Activated CD4-positive, CD25-positive, alpha-beta regulatory T cell treated with anti-CD3 and anti-CD28 coated beads, Interleukin-2, amount 50 U/mL, for 72 hours (primary cell): ENCODE results near the gene SORD.
"Not testable (repeated sequence)": the region's sequence is repeated elsewhere in the genome, so short reads cannot be mapped to it uniquely, and the experiment has no call there.

Experiments used
- DNase-seq: peaks from one replicate; pipeline ENCODE4 v3.0.0; 2021

Gene SORD

GRCh38 chr15:45022871-45023658, at the start of gene SORD:
TSS of gene SORD (plus strand) at chr15:45023195. CDS start at chr15:45023284, 89 bp downstream.
- peak; percentile 91 for DNase-seq

- not testable (repeated sequence) for DNase-seq
Measured at GRCh38 chr15:44976183-44976582, 46.8 kb upstream of the SORD start.

GRCh38 chr15:44977781-44978180, 45.2 kb upstream of the SORD start:
- DNase-seq = not testable (repeated sequence)

GRCh38 chr15:44979617-44980339, 43.2 kb upstream of the SORD start:
- DNase-seq = not testable (repeated sequence)

GRCh38 chr15:44984144-44984543, 38.9 kb upstream of the SORD start:
- DNase-seq = not testable (repeated sequence)

GRCh38 chr15:44986346-44987055, 36.5 kb upstream of the SORD start:
- not testable (repeated sequence) for DNase-seq

- not testable (repeated sequence) for DNase-seq
Measured at GRCh38 chr15:44987711-44988110, 35.3 kb upstream of the SORD start.

- not testable (repeated sequence) for DNase-seq
Measured at GRCh38 chr15:44988184-44988869, 34.7 kb upstream of the SORD start.

GRCh38 chr15:44988870-44989219, 34.1 kb upstream of the SORD start:
- DNase-seq = not testable (repeated sequence)

- not testable (repeated sequence) for DNase-seq
Measured at GRCh38 chr15:44997632-44998031, 25.4 kb upstream of the SORD start.

- DNase-seq = no peak
Measured at GRCh38 chr15:44999105-44999504, 23.9 kb upstream of the SORD start.

GRCh38 chr15:45001180-45001579, 21.8 kb upstream of the SORD start:
- DNase-seq = not testable (repeated sequence)

- not testable (repeated sequence) for DNase-seq
Measured at GRCh38 chr15:45003731-45004410, 19.1 kb upstream of the SORD start.

- not testable (repeated sequence) for DNase-seq
Measured at GRCh38 chr15:45004590-45005175, 18.3 kb upstream of the SORD start.

- DNase-seq = no peak
Measured at GRCh38 chr15:45009046-45009445, 13.9 kb upstream of the SORD start.

- DNase-seq = not testable (repeated sequence)
Measured at GRCh38 chr15:45015114-45015513, 7.9 kb upstream of the SORD start.

GRCh38 chr15:45020222-45020900, 2.6 kb upstream of the SORD start:
- DNase-seq = not testable (repeated sequence)

- not testable (repeated sequence) for DNase-seq
Measured at GRCh38 chr15:45020901-45021259, 2.1 kb upstream of the SORD start.

- DNase-seq = no peak
Measured at GRCh38 chr15:45021348-45021747, 1.6 kb upstream of the SORD start.

- no peak for DNase-seq
Measured at GRCh38 chr15:45023659-45024225, 747 bp downstream of the SORD start.

- not testable (repeated sequence) for DNase-seq
Measured at GRCh38 chr15:45024649-45025048, 1.7 kb downstream of the SORD start.
